GM19395 (cell line): ENCODE measurements around the gene ZNF407.

Experiments
- ATAC-seq: cut with Tn5 transposase; IDR thresholded peaks from one replicate; pipeline ENCODE4 v1.9.1; 2021; ENCODE audit warnings: mild to moderate bottlenecking, moderate library complexity; ENCODE audit not compliant: unreplicated experiment

ZNF407 gene

DNA sequence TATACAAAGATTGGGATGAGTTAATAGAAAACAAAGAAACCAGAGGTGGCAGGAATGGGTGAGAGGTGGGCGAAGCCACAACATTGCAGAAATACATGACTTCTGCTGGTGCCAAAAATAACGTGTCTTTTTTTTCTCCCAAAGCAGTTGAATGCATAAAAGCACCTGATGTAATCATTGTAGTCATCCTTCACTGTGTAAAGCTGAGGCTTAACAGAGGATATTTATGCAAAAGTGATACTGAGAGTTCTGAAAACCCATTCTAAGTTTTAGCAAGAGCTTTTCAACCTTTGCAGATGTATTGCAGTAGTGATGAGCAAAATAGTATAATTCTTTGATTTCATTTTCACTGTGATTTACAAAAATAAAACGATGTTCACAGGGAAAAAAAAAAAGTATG is 438.3 kb downstream of the ZNF407 start:
- ATAC-seq, result no peak

GRCh38 chr18:75036917-75037688 is 439.4 kb downstream of the ZNF407 start:
- ATAC-seq, result no peak

GRCh38 chr18:75037689-75037955 is 440.0 kb downstream of the ZNF407 start:
- no peak for ATAC-seq

DNA sequence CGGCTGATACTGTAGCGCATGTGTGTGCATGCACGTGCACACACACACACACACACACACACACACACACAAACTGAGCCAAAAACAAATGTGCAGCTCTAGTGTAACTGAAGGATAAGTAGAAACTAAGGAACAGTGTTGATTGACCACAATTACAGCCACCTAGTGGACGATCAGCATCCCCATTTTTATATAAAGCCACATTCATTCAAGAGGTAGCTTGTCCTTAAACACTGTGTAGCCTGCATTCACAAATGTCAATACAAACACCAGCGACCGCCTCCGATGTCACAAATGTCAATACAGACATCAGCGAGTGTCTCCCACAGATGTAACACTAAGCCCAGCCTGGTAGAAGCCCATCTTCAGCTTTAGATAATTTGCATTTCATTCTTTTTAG is 443.9 kb downstream of the ZNF407 start:
- no peak for ATAC-seq

GRCh38 chr18:75043478-75043877 is 445.8 kb downstream of the ZNF407 start:
- ATAC-seq, result no peak

DNA sequence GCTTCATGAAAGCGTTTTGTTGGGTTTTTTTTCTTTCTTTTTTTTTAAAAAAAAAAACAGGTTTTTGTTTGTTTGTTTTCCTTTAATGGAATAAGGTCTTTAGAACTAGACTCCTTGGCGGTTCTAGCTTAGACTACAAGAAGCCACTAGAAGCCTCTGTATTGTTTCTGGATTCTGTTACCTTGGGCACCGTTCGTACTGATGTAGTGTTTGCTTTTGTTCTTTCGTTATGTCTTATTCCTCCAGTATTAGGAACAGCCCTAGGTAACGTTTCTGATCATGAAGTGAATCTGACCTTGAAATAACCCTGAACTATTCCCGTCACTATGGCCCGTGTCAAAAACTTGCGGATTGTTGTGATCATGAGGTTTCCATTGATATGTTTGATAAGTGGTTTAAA is 446.6 kb downstream of the ZNF407 start:
- ATAC-seq, result no peak

DNA sequence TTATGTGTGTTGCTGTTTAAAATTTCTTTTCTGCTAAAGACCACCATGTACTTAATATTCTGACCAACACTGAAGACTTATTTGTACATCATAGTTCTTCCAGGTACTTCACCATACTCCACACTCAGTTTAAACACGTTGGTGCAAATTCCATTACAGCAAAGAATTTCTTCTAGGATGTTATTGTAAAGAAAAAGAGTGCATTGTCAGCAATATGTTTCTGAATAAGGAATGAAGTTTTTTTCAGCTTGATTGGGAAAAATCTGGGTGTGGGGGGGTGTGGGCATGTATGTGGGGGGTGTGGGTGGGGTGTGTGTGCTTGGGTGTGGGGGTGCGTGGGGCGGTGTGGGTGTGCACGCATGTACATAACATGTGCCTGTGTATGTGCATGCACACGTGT is 447.1 kb downstream of the ZNF407 start:
- ATAC-seq, result no peak

GRCh38 chr18:75045272-75045671 is 447.6 kb downstream of the ZNF407 start:
- ATAC-seq, result no peak

DNA sequence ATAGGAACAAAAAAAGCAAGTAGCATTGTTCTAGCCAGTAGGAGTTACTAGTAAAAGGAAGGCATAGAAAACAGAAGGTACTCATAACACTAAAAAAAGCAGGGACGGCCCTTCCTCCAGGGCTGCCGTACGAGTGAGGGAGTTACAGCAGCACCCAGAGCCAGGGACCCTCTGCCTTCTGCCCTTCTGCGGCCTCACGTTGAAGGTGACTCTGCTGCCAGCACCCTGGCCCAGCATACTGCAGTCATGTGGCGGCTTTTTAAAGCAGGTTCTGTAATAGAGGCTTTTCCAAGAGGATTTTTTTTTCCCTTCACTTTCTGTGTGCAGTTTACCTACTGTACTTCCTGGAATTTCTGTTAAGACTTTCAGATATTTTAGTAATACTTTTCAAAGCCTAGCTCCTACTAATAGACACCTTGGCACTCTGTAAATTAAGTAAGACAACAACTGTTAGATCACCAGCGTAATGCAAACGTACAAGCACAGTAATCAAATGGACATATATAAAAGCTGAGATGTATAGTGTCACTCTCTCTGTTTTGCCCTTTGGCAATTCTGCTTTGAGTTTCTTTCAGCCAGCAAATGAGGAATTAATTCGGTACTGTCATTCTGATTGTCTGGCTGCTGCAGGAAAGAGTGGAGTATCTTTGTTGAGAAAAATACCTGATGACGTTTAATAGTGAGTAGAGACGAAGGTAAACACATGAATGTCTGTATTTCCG is 449.7 kb downstream of the ZNF407 start:
- ATAC-seq, result no peak

DNA sequence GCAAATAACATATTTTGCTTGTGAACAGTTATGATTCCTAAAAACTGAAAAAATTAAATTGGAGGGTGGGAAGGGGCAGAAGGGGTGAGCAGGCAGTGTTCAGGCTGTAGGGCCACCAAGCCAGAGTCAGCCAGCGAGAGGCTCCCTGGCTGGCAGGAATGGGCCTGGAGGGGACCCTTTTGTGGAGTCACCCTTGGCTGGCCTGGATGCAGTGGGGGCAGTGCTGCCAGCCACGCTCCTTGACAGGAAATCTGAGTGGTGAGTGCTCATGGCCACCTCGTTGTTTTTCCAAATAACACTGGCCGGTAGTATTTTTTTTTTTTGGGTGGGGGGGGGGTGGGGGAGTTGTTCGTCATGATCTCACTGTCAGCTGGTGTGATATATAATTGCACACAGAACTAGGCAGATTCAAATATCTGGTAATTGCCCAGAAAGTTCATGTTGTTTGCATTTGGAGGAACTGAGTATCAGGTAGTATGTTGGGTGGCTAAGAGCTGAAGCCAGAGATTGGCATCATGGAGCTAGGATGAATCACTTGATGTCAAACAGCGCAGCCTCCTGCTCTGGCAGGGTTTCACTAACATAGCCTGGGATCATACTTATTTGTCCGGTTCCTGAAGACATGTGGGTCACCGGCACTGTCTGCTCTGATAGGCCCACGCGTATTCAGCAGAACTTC is 451.2 kb downstream of the ZNF407 start:
- ATAC-seq, result no peak

- ATAC-seq, result no peak
Measured at GRCh38 chr18:75049455-75049789, 451.8 kb downstream of the ZNF407 start.

DNA sequence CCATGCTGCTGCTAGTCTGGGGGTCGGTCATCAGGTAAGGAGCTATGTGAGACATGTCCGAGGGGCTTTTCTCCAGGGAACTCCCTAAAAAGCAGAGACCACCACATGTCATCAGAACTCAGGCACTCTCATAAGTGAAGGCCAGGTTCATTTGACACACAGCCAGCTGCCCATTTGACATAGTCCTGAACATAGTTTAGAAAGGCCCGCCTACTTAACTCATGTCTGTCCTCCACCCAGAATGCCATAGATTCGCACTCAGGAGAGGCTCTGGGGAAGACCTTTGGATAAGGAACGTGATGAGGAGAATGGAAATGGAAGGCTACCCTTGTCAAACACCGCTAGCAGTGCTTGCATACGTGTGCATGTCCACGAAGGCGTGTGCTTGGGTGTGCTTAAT is 454.1 kb downstream of the ZNF407 start:
- ATAC-seq, result no peak

DNA sequence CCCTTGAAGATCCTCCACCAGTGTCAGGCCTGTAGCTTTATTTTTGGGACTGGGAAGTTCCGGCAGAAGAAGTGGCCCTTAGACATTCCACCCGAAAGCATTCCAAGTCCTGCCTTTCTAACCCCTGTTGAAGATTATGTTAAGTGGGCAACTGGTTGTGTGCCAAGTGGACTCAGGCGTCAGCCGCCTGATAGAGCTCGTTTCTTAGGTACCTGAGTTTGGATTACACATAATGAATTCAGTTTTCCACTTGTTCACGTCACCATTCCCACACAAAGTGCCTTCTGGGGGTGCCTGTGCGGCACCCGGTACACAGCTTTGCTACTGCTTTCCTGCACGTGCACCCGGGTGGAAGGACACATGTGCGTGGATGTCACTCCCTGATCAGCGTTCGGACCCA is 454.8 kb downstream of the ZNF407 start:
- no peak for ATAC-seq

- ATAC-seq, result no peak
Measured at GRCh38 chr18:75053028-75053629, 455.5 kb downstream of the ZNF407 start.

- ATAC-seq, result no peak
Measured at GRCh38 chr18:75054046-75054445, 456.4 kb downstream of the ZNF407 start.

- no peak for ATAC-seq
Measured at GRCh38 chr18:75054611-75055010, 456.9 kb downstream of the ZNF407 start.

DNA sequence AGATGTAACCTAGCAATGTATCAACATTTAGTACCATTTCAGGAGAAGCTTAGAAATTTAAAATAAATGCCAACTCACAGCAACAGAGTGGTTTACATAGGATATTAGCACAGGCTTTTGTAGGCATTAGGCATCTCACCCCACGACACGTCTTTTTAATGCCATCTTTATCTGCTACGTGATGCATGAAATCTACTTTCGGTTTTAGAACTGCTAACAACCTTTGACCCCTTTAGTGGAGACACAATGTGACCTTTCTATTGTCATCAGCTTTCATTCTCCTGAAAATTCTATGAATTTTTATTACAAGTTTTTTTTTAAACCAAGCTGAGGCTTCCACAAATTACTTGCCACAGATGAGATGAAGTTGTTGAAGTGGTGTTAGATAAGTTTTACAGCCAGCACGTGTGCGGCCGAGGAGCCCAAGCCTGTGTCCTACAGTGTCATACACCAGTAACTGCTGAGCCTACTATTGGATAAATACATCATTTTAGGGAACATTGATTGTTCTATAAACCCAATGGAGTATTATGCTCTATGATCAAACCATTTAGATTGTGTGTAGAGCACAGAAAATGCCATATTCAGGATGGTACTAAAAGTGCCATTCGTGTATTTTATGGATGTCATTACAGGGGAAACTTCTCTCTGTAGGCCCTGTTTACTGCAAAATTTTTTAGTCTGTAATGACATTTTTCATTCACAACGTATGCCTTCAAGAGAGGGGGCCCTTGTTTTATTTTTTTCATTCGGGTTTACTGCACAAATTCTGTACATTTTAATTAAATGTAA is 459.7 kb downstream of the ZNF407 start:
- no peak for ATAC-seq

GRCh38 chr18:75060185-75060584 is 462.5 kb downstream of the ZNF407 start:
- ATAC-seq, result no peak

- no peak for ATAC-seq
Measured at GRCh38 chr18:75062297-75062886, 464.7 kb downstream of the ZNF407 start.

- no peak for ATAC-seq
Measured at GRCh38 chr18:75063196-75063595, 465.5 kb downstream of the ZNF407 start.
